Measurements from ENCODE around the gene TMEM125. TPM values are rescaled to one million over a fixed set of nuclear protein-coding genes. Genes with fewer than 3 reads are reported as not detected.

The TMEM125 gene
- total and polyA plus RNA-seq, 10 of the 15 experiments (the other 5 are each of a cell fraction or from before 2014, with no cell fraction given), result 0.28 TPM; not detected in 9

GRCh38 chr1:43312663-43313515 lies 43.1 kb downstream of the TMEM125 start:
- Histone ChIP-seq H3K27me3 (replicated peaks in 1 of 2; ENCODE audit: control insufficient read depth in 2 of 2, insufficient read depth in 2 of 2, low read length in 1 of 2) (no peaks in the 10 kb centered on the region), H2AFZ (ENCODE audit: control insufficient read depth, low read depth, low read length) (no peak overlapping the region), H3K9ac (ENCODE audit: control insufficient read depth, insufficient read depth, low read length) (no peak overlapping the region), H3K4me3 (no peak overlapping the region), H3K27ac (ENCODE audit: control insufficient read depth, insufficient read depth) (no peak overlapping the region), H3K36me3 (ENCODE audit: control insufficient read depth in 2 of 2, insufficient read depth in 2 of 2, low read length in 1 of 2) (no peaks in the 10 kb centered on the region), H3K9me3 (replicated peaks; ENCODE audit: control insufficient read depth, insufficient read depth, low read length) (no peaks in the 10 kb centered on the region), H3K4me1 (ENCODE audit: control insufficient read depth, insufficient read depth, low read length) (no peaks in the 10 kb centered on the region), H3K79me2 (ENCODE audit: control insufficient read depth, insufficient read depth, low read length) (no peaks in the 10 kb centered on the region), H3K4me2 (ENCODE audit: control insufficient read depth, insufficient read depth) (no peak overlapping the region), H4K20me1 (ENCODE audit: control insufficient read depth, insufficient read depth) (no peaks in the 10 kb centered on the region)
- in situ Hi-C loops (cut with MboI), result no loop called here
- POLR2A ChIA-PET, result no interaction called here
- no TSS peak for BruUV-seq (replicated peaks)
- intact Hi-C loops (cut with micrococcal nuclease; ENCODE audit: unreplicated experiment), result no loop called here
- SMC1A ChIA-PET (ENCODE audit: uncharacterized antibody, unreplicated experiment), result no interaction called here
- RAD21 ChIA-PET (ENCODE audit: unreplicated experiment), result no interaction called here
- WGBS (ENCODE audit: insufficient coverage, insufficient replicate concordance, low lambda C conversion rate, missing lambda C conversion rate), result 45% methylated on average over 24 of the region's 24 CpGs
- no peak for DNase-seq (ENCODE audit: low read depth, low spot score)
- FAIRE-seq, result no peak
- no peak for ATAC-seq
- CTCF ChIA-PET, result interaction anchor here (0.6 kb wide), 1 partner anchor 68 kb away, joined by 3 read pairs; no protein-coding TSS in a partner anchor
- TF ChIP-seq EGR1 (IDR thresholded peaks at IDR 0.05; ENCODE audit: borderline replicate concordance in 1 of 2, low read depth in 2 of 2, low read length in 2 of 2) (no peak), CREB1 (IDR thresholded peaks at IDR 0.05; ENCODE audit: low read depth) (no peak), STAT1 (conservative IDR thresholded peaks at IDR 0.05) (no peak), ZNF592 (IDR thresholded peaks at IDR 0.05) (no peak), WRNIP1 (IDR thresholded peaks at IDR 0.05; ENCODE audit: borderline replicate concordance, low read depth, low read length) (no peak), ZBTB40 (IDR thresholded peaks at IDR 0.05; ENCODE audit: borderline replicate concordance) (no peak), GATAD2B (conservative IDR thresholded peaks at IDR 0.05; ENCODE audit: low read depth) (no peak), IKZF1 (conservative IDR thresholded peaks at IDR 0.05) (no peak), BHLHE40 (IDR thresholded peaks at IDR 0.05; ENCODE audit: borderline replicate concordance in 1 of 2, low read depth in 2 of 2, low read length in 1 of 2) (no peak), YBX1 (IDR thresholded peaks at IDR 0.05) (no peak), RUNX3 (IDR thresholded peaks at IDR 0.05; ENCODE audit: low read length) (no peak), HDAC2 (IDR thresholded peaks at IDR 0.05) (no peak), YY1 (IDR thresholded peaks at IDR 0.05; ENCODE audit: low read depth, low read length) (no peak), SMARCA5 (IDR thresholded peaks at IDR 0.05) (no peak)
- TF ChIP-seq, protein P1, sequence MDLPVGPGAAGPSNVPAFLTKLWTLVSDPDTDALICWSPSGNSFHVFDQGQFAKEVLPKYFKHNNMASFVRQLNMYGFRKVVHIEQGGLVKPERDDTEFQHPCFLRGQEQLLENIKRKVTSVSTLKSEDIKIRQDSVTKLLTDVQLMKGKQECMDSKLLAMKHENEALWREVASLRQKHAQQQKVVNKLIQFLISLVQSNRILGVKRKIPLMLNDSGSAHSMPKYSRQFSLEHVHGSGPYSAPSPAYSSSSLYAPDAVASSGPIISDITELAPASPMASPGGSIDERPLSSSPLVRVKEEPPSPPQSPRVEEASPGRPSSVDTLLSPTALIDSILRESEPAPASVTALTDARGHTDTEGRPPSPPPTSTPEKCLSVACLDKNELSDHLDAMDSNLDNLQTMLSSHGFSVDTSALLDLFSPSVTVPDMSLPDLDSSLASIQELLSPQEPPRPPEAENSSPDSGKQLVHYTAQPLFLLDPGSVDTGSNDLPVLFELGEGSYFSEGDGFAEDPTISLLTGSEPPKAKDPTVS (IDR thresholded peaks at IDR 0.05; ENCODE audit: low read depth, low read length), result no peak

Measured in GM12878 (cell line).